HG03066 (cell line): ENCODE measurements around the gene KISS1R.

Source experiments
- ATAC-seq: cut with Tn5 transposase; IDR thresholded peaks from one replicate; pipeline ENCODE4 v1.9.1; 2021; ENCODE audit warnings: low read depth; ENCODE audit not compliant: unreplicated experiment

Gene KISS1R

GRCh38 chr19:964761-965694 lies 47.9 kb downstream of the KISS1R start:
- no peak for ATAC-seq

GRCh38 chr19:966485-967088 lies 49.5 kb downstream of the KISS1R start:
- no peak for ATAC-seq
